K562 (cell line): ENCODE measurements around the gene SMCO3. TPM values are rescaled to one million over a fixed set of nuclear protein-coding genes. Genes with fewer than 3 reads are reported as not detected.

Source experiments
- ATAC-seq: fragments of 200-7000 bp; cut with Tn5 transposase; 3 replicates; pipeline ENCODE4 v1.9.1; 2020; ENCODE audit warnings: moderate library complexity
- BruUV-seq: library from RNA; stranded (reverse); fragments of 400-500 nt; replicated peaks from 2 replicates; lab custom pipeline; 2021; lab: Mats Ljungman, UMichigan
- CTCF ChIA-PET: fragments of 300-600 bp; formaldehyde crosslinking; extraction: SDS; loops from one replicate; lab custom pipeline; 2021; ENCODE audit warnings: low intra/inter-chr PET ratio; lab: Yijun Ruan, JAX
- POLR2A ChIA-PET: fragments of 300-600, 350-650 bp; sonication (Branson Sonifier 250); formaldehyde crosslinking; extraction: SDS; loops from one replicate; lab custom pipeline; 2021; ENCODE audit warnings: antibody characterized with exemption, inconsistent platforms; lab: Yijun Ruan, JAX
- DNase-seq, 4 experiments: peaks; one replicate each; pipeline versions ENCODE4 v3.0.0 to v3.0.0-alpha.2; 2011 to 2018; ENCODE audit warnings: low spot score in 3 of 4, mixed read lengths in 3 of 4; ENCODE audit errors: extremely low read depth in 1 of 4
- FAIRE-seq: peaks from 2 replicates; lab custom pipeline; 2011; peaks lifted over from hg19 to GRCh38; lab: Jason Lieb, UNC
- H2AFZ ChIP-seq: 2 replicates; pipeline ENCODE4 v1.6.0; 2011; ENCODE audit warnings: low read depth, low read length, control low read depth, inconsistent platforms
- H3K27ac ChIP-seq: fragments of 200-600 bp; 3 replicates; pipeline ENCODE4 v1.8.0; 2011; ENCODE audit warnings: low read depth, mild to moderate bottlenecking, control low read depth, inconsistent platforms, low read length, moderate library complexity, mixed read lengths; ENCODE audit errors: extremely low read depth
- H3K27me3 ChIP-seq, 2 experiments: fragments of 300-600 bp in 1 of 2; 2 replicates in 1 of 2; 3 replicates in 1 of 2; pipeline versions ENCODE4 v1.6.0 to v1.8.0; 2011; ENCODE audit warnings: inconsistent platforms in 2 of 2, low read length in 2 of 2, mild to moderate bottlenecking in 1 of 2, mixed read lengths in 1 of 2, moderate library complexity in 1 of 2; ENCODE audit not compliant: control insufficient read depth in 2 of 2, insufficient read depth in 2 of 2
- H3K36me3 ChIP-seq: fragments of 300-600 bp; 3 replicates; pipeline ENCODE4 v1.8.0; 2011; ENCODE audit warnings: mild to moderate bottlenecking, low read length, inconsistent platforms; ENCODE audit not compliant: control insufficient read depth, insufficient read depth
- H3K4me1 ChIP-seq, 2 experiments: fragments of 200-600 bp in 1 of 2; replicated peaks in 1 of 2; 2 replicates in 1 of 2; 3 replicates in 1 of 2; pipeline versions ENCODE4 v1.5.1 to v1.8.0; 2011; ENCODE audit warnings: inconsistent platforms in 2 of 2, low read length in 2 of 2, mild to moderate bottlenecking in 1 of 2, mixed read lengths in 1 of 2, moderate library complexity in 1 of 2; ENCODE audit not compliant: control insufficient read depth in 2 of 2, insufficient read depth in 2 of 2
- H3K4me2 ChIP-seq: 2 replicates; pipeline ENCODE4 v1.6.1; 2011; ENCODE audit warnings: low read length, control low read depth, inconsistent platforms, mixed read lengths; ENCODE audit not compliant: insufficient read depth
- H3K4me3 ChIP-seq: fragments of 200-600 bp; sonication (generic), shearing (Covaris generic); 2 replicates; pipeline ENCODE4 v1.5.1; 2016; ENCODE audit warnings: control low read depth, inconsistent platforms
- H3K79me2 ChIP-seq: fragments of 200-600 bp; 3 replicates; pipeline ENCODE4 v1.8.0; 2011; ENCODE audit warnings: low read length, inconsistent platforms; ENCODE audit not compliant: control insufficient read depth, insufficient read depth
- H3K9ac ChIP-seq, 2 experiments: 2 replicates each; pipeline versions ENCODE4 v1.6.0 to v1.6.1; 2011; ENCODE audit warnings: low read depth in 2 of 2, low read length in 2 of 2, control low read depth in 1 of 2, inconsistent platforms in 1 of 2, mild to moderate bottlenecking in 1 of 2, mixed read lengths in 1 of 2; ENCODE audit not compliant: insufficient read depth in 1 of 2
- H3K9me1 ChIP-seq: one replicate; pipeline ENCODE4 v1.6.0; 2011; ENCODE audit warnings: inconsistent platforms, mild to moderate bottlenecking, low read length, moderate library complexity; ENCODE audit not compliant: control insufficient read depth, insufficient read depth
- H3K9me3 ChIP-seq: replicated peaks from 2 replicates; pipeline ENCODE4 v1.5.1; 2011; ENCODE audit warnings: low read depth, low read length, inconsistent platforms; ENCODE audit not compliant: control insufficient read depth, insufficient read depth
- H4K20me1 ChIP-seq: replicated peaks from 2 replicates; pipeline ENCODE4 v1.6.1; 2011; ENCODE audit warnings: low read length, inconsistent platforms, mixed read lengths; ENCODE audit not compliant: control insufficient read depth, insufficient read depth
- ETV6 ChIP-seq, 3 experiments: fragments of 150-350 bp in 1 of 3; sonication (generic) in 1 of 3; formaldehyde crosslinking in 1 of 3; IDR thresholded peaks; 2 replicates each; pipeline versions ENCODE4 v1.6.1 to v1.8.0; 2014 to 2022; ENCODE audit warnings: borderline replicate concordance in 2 of 3, low read depth in 2 of 3, antibody characterized with exemption in 1 of 3, low read length in 1 of 3, mild to moderate bottlenecking in 1 of 3, missing genetic modification reagents in 1 of 3
- HEY1 ChIP-seq: fragments of 250-450 bp; sonication (Bioruptor Pico); IDR thresholded peaks from 2 replicates; pipeline ENCODE4 v1.5.0; 2020; ENCODE audit warnings: mild to moderate bottlenecking, moderate library complexity, borderline replicate concordance
- HNRNPH1 ChIP-seq: fragments of 200-400 bp; formaldehyde crosslinking; optimal IDR thresholded peaks from 2 replicates; pipeline ENCODE3; 2017; ENCODE audit warnings: low read depth, mild to moderate bottlenecking, low read length, moderate library complexity
- NFE2L1 ChIP-seq: fragments of 450-650 bp; IDR thresholded peaks from 2 replicates; pipeline ENCODE4 v1.6.1; 2016; ENCODE audit warnings: missing genetic modification characterization, low read depth, mild to moderate bottlenecking, missing compliant biosample characterization, moderate library complexity, borderline replicate concordance
- NFIX ChIP-seq: fragments of 250-450 bp; sonication (Bioruptor Pico); IDR thresholded peaks from 2 replicates; pipeline ENCODE4 v1.4.0; 2020; ENCODE audit warnings: low read depth, mild to moderate bottlenecking, moderate library complexity
- PCBP1 ChIP-seq: fragments of 200-400 bp; formaldehyde crosslinking; IDR thresholded peaks from 2 replicates; pipeline ENCODE4 v1.6.1; 2018; ENCODE audit warnings: mild to moderate bottlenecking, low read depth, low read length; ENCODE audit not compliant: poor library complexity, severe bottlenecking
- PHF8 ChIP-seq: fragments of 200-600 bp; sonication (generic); IDR thresholded peaks from 2 replicates; pipeline ENCODE4 v1.6.1; 2012; ENCODE audit warnings: mixed run types, mild to moderate bottlenecking, inconsistent platforms, low read length, moderate library complexity, borderline replicate concordance
- PML ChIP-seq: IDR thresholded peaks from 2 replicates; pipeline ENCODE4 v1.6.1; 2012; ENCODE audit warnings: low read length, inconsistent platforms
- RBM39 ChIP-seq: fragments of 200-400 bp; formaldehyde crosslinking; optimal IDR thresholded peaks from 2 replicates; pipeline ENCODE3; 2018; ENCODE audit warnings: low read depth, low read length
- RFX7 ChIP-seq: fragments of 250-450 bp; sonication (Bioruptor Pico); IDR thresholded peaks from 2 replicates; pipeline ENCODE4 v1.5.1; 2021; ENCODE audit warnings: mild to moderate bottlenecking
- SMAD2 ChIP-seq: fragments of 150-350 bp; IDR thresholded peaks from 2 replicates; pipeline ENCODE4 v1.6.1; 2014; ENCODE audit warnings: low read depth, mild to moderate bottlenecking, low read length
- TCF7 ChIP-seq: sonication (generic); IDR thresholded peaks from 2 replicates; pipeline ENCODE4 v1.6.1; 2016; ENCODE audit warnings: antibody characterized with exemption, borderline replicate concordance
- TEAD4 ChIP-seq, 2 experiments: sonication (generic) in 1 of 2; formaldehyde crosslinking in 1 of 2; IDR thresholded peaks; 2 replicates each; pipeline versions ENCODE4 v1.6.1 to v1.8.0; 2012 to 2022; ENCODE audit warnings: borderline replicate concordance in 1 of 2, inconsistent platforms in 1 of 2, low read length in 1 of 2, mild to moderate bottlenecking in 1 of 2, missing genetic modification reagents in 1 of 2
- TRIM25 ChIP-seq: fragments of 450-650 bp; IDR thresholded peaks from 2 replicates; pipeline ENCODE4 v1.7.0; 2016; ENCODE audit warnings: borderline replicate concordance
- ZFP36 ChIP-seq: fragments of 150-350 bp; IDR thresholded peaks from 2 replicates; pipeline ENCODE4 v1.6.1; 2018; ENCODE audit warnings: low read length, low read depth; ENCODE audit not compliant: partially characterized antibody
- ZFP91 ChIP-seq: sonication (generic); formaldehyde crosslinking; IDR thresholded peaks from 2 replicates; pipeline ENCODE4 v1.8.0; 2022; ENCODE audit warnings: mild to moderate bottlenecking, missing genetic modification reagents
- ZNF175 ChIP-seq: fragments of 200-800 bp; sonication (Bioruptor generic); IDR thresholded peaks from 2 replicates; pipeline ENCODE4 v1.6.1; 2016; ENCODE audit warnings: low read depth, mild to moderate bottlenecking, missing genetic modification characterization, missing compliant biosample characterization
- ZNF431 ChIP-seq: sonication (generic); formaldehyde crosslinking; IDR thresholded peaks from 2 replicates; pipeline ENCODE4 v1.8.0; 2022; ENCODE audit warnings: mild to moderate bottlenecking, missing genetic modification reagents
- WGBS: fragments of 100-300 bp; shearing (Covaris generic); methylation state at CpG from one replicate; pipeline ENCODE4 v1.1.6; 2016; ENCODE audit warnings: low coverage, mixed read lengths; ENCODE audit not compliant: insufficient coverage; ENCODE audit errors: missing lambda C conversion rate; 5-methylcytosine and 5-hydroxymethylcytosine counted together
- in situ Hi-C: fragments of 300-500 bp; cut with MboI; formaldehyde crosslinking; loops from 4 replicates; pipeline ENCODE4 v1.15.0; 2018; ENCODE audit warnings: inconsistent platforms, mixed read lengths
- intact Hi-C: fragments of 100-400 bp; cut with micrococcal nuclease; formaldehyde crosslinking; loops from 2 replicates; pipeline ENCODE4 v1.14.2; 2022
- polyA plus RNA-seq, 8 experiments: library from polyadenylated mRNA; depleted of rRNA in 4 of 8; stranded (reverse) in 5 of 8; unstranded in 3 of 8; fragments of >200 nt; fragmentation: Nextera tagmentation in 2 of 8; fragmentation: Illumina TruSeq in 1 of 8; extraction: Ambion mirVana in 2 of 8; extraction: Trizol in 1 of 8; gene quantifications; 2 replicates each; pipeline versions ENCODE4 v1.2.1 to v1.2.3, GENCODE V29; 2011 to 2014; ENCODE audit warnings: inconsistent platforms in 1 of 8, missing spikeins in 1 of 8
- total RNA-seq, 7 experiments: library from RNA; depleted of rRNA in 6 of 7; stranded (reverse); fragments of >200 nt in 6 of 7; fragmentation: Illumina TruSeq in 2 of 7; extraction: Trizol in 2 of 7; gene quantifications; 2 replicates each; pipeline versions ENCODE4 v1.2.1 to v1.2.3, GENCODE V29; 2011 to 2021; ENCODE audit warnings: low replicate concordance in 1 of 7

Gene SMCO3
- total and polyA plus RNA-seq, 9 of the 15 experiments (the other 6 are each of a cell fraction or from before 2014, with no cell fraction given): 0.10 to 0.14 TPM; not detected in 7

GRCh38 chr12:14858513-14858912, 44.5 kb upstream of the SMCO3 start (continued):
- TF ChIP-seq PML: no peak
- TF ChIP-seq ZFP36: no peak
- TF ChIP-seq ZNF175 (CRISPR knock-in tag): no peak
- no peak for TF ChIP-seq ETV6 (IDR thresholded peaks at IDR 0.05; ENCODE audit: borderline replicate concordance in 1 of 2, low read depth in 2 of 2, low read length in 1 of 2)
- no peak for TF ChIP-seq ETV6 (CRISPR knock-in tag; IDR thresholded peaks at IDR 0.05; ENCODE audit: borderline replicate concordance)
- TF ChIP-seq RFX7 (CRISPR knock-in tag): no peak

GRCh38 chr12:14854586-14855183, 40.7 kb upstream of the SMCO3 start:
- H3K79me2 ChIP-seq: no peaks in the 10 kb centered on the region
- H3K9me1 ChIP-seq: no peaks in the 10 kb centered on the region
- no peaks in the 10 kb centered on the region for H3K4me1 ChIP-seq
- H3K27ac ChIP-seq: no peak overlapping the region
- no peak overlapping the region for H3K4me2 ChIP-seq
- in situ Hi-C loops (no loop called here), intact Hi-C loops (no loop called here)
- BruUV-seq: no TSS peak
- DNase-seq (no peak), FAIRE-seq (no peak), ATAC-seq (no peak)
- H3K27me3 ChIP-seq: no peaks in the 10 kb centered on the region
- TF ChIP-seq TEAD4 (IDR thresholded peaks at IDR 0.05; ENCODE audit: low read length): no peak
- no peak for TF ChIP-seq TEAD4 (CRISPR knock-in tag; IDR thresholded peaks at IDR 0.05; ENCODE audit: borderline replicate concordance)
- no peak for TF ChIP-seq RBM39
- no peak for TF ChIP-seq HNRNPH1
- TF ChIP-seq ZFP91: no peak
- no peak for TF ChIP-seq TRIM25
- TF ChIP-seq ZNF431 (CRISPR knock-in tag): no peak
- TF ChIP-seq NFIX (CRISPR knock-in tag): no peak
- no peak for TF ChIP-seq PCBP1
- TF ChIP-seq TCF7: no peak
- no peak for TF ChIP-seq PHF8
- no peak for TF ChIP-seq NFE2L1
- no peak for TF ChIP-seq SMAD2
- TF ChIP-seq HEY1 (CRISPR knock-in tag): no peak
- WGBS: 2% methylated on average over 6 of the region's 6 CpGs
- ChIA-PET POLR2A (interaction anchor here (0.7 to 1.3 kb wide), 2 partner anchors 16 to 46 kb away, joined by 3 read pairs; no protein-coding TSS in a partner anchor), CTCF (no interaction called here)
- H2AFZ ChIP-seq: no peak overlapping the region
- no peak overlapping the region for H3K9ac ChIP-seq
- no peaks in the 10 kb centered on the region for H3K36me3 ChIP-seq
- H4K20me1 ChIP-seq: no peaks in the 10 kb centered on the region
- no peaks in the 10 kb centered on the region for H3K9me3 ChIP-seq
- no peak overlapping the region for H3K4me3 ChIP-seq
